ENCODE measurements around the gene ADAMTS1.

The ADAMTS1 gene

DNA sequence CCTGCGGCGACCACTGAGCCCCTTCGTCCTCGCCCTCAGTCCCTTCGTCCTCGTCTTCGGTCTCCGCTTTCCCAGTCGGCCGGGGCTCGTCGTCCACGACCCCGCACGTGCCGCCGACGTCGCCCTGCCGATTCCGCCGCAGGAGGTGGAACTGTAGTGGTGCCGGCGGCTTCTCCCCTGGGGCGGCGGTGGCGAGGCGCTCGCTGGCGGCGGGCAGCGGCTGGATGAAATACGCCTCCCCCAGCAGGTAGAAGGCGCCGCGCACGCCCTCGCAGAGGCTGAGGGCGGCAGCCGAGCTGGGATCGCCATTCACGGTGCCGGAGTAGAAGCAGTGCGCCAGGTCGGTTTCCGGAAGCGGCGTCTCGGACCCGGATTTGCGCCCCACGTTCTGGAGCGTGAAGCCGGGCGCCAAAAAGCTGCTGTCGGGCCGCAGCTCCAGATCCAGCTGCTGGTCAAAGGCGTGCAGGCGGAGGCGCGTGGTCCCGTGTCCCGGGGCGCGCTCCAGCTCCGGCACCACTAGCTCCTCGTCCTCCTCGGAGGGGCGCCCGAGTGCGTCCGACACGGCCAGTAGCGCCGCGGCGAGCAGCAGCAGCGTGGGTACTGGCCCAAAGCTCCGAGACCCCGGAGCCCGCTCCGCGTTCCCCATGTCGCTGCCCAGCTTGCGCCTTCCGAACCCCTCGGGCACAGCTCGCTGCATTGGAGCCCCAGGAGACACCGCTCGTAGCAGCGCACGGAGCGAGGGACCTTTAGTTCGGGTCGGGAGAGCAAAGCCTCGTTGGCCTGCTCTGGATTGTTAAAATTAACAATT, 747 bp downstream of the ADAMTS1 start:
- no peak for DNase-seq

DNA sequence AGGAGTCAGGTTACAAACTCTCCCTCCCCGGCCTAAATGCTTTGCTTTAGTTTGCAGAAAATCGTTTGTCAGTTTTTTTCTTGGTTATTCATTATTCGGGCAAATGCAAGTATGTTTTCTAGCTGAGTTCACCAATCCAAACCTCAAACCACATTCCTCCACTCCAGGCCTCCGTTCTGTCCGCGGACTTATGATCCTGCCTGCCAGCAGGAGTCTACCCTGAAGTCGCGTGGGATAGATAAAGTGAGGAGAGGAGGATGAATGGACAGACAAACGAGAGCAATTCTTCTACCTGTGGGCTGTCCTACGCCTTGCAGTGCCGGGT, 1.3 kb downstream of the ADAMTS1 start:
- no peak for DNase-seq

DNA sequence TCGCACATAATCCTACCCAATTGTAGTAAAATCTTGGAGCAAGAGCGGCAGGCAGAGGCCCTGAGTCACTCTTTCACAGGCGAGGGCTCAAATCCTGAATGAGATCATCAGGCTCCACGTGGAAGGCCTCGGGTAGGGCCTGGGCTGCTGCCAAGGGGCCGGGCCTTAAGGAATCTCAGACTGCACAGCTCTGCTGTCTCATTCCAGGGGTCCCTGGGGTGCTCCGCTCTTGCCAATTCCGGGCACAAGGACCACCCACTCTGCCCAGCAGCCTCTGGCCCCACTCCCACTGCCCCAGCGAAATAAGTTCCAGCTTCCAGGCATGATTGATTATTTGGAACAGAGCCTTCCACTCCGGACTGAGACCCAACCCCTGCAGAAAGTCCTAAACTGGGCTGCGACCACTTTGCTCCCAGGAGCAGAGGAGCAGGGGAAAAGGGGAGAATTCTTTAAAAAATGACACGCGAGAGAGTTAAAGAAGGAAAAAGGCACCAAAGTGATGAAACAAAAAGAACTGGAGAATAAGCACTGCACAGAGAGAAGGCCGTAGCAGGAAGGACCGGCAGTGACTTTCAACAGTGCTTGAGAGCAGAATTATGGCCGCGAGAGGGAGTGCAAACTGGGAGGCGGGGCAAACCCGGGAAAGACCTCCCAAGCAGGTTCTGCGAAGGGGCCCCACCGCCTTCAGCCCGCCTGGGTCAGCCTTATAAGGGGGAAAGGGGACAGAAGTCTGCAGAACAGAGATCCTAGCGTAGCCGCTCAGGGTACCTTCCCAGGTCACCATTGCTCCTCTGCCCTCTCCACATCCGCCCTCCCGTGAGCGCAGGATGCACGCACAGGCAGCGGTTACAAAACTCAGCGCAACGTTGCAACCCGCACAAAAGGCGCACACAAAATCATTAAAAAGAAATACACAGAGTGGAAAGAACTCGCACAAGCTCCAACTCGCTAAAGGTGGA, 2.0 kb downstream of the ADAMTS1 start:
- no peak for DNase-seq

DNA sequence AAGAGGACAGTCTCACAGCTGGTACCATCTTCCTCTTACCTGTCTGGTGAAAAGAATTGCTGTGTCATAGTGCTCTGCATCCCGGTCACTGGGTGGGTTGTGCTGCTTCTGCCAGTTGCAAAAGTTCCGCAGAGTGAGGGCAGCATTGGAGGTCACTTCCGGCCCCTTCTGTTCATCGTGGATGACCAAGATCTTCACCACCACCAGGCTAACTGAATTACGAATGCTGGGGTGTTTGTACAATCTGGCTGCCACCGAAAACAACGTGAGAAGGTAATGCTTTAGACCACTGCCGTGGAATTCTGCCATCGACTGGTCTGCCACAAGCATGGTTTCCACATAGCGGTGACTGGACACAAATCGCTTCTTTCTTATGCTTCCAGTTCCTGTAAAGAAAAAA, 2.9 kb downstream of the ADAMTS1 start:
- DNase-seq = no peak

DNA sequence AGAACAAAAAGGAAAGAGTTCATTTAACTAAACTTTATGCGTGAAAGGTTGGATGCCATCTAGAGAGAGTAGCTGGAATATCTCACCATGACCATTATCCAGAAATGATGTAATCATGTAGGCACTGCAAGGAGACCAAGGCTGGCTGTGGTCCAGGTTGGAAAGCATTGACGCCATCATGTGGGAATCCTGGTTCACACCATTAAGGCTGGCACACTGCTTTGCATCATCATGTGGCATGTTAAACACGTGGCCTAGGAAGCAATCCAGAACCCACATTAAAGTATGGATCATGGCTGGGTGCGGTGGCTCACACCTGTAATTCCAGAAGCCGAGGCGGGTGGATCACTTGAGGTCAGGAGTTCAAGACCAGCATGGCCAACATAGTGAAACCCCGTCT, 4.3 kb downstream of the ADAMTS1 start:
- no peak for DNase-seq

DNA sequence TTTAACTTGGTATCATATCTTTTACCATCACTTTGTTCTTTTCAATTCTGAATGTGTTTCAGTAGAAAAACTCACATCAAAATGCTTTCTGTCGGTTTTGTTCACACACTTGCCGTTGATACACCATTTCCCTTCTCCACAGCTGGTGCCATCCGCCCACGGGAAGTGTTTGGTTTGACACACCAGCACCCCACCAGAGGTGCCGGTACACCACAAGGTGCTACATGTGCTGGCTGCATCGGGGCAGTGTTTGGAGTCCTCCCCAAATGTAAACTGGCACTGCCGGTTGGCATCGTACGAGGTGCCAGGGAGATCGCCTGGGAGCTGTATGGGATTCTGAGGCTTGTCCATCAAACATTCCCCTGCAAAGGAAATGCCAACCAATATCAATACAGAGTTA, 5.0 kb downstream of the ADAMTS1 start:
- DNase-seq = no peak

DNA sequence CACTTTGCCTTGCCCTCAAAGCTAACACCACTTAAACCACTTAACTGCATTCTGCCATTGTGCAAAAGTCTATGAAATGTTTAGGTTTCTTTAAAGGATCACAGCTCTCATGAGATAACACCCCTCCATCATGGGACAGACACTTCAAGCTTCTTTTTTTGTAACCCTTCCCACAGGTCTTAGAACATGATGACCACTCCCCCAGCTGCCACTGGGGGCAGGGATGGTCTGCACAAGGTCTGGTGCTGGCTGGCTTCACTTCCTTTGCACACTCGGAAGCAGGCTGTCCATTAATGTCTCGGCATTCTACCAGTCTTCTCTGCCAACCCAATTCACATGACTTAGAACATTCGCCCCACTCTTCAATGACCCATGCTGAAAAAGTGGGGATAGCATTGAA, 7.7 kb downstream of the ADAMTS1 start:
- no peak for DNase-seq

DNA sequence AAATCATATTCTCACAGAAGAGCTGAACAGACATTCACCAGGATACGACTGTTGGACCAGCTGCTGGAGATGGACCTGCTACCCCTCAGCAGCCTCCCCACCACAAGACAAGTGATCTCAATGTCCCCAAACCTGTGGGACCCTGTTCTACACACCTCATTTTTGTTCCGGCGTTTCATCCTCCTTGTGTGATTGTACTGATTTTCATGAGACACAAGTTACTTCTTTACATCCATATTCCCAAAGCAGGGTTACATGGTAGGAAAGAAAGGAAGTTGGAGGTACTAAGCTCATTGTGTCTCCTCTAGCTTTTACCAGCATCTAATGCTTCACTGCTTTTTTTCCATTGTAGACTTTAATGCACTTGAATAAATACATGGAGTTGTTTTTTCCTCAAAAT, 8.7 kb downstream of the ADAMTS1 start:
- DNase-seq = no peak

DNA sequence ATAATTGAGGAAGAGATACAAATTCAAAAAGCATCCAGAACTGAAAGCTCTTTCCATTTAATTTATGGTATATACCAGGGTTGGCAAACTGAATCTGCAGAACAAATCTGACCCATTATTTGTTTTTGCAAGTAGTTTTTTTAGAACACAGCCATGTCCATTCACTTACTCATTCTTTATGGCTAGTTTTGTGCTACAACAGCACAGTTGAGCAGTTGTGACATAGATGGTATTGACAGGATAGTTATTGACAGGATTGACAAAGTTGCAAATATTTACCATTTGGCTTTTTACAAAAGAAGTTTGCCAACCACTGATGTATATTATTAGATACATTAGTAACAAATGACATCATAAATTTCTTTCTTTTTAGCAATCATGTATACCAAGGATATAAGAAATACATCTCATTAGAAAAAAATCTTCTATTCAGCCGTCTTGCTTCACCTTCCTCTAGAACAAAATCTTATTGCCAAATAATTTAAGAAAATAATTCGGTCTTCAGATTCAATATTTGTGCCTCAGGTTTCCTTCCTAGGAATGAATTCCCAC, 9.4 kb downstream of the ADAMTS1 start:
- no peak for DNase-seq

DNA sequence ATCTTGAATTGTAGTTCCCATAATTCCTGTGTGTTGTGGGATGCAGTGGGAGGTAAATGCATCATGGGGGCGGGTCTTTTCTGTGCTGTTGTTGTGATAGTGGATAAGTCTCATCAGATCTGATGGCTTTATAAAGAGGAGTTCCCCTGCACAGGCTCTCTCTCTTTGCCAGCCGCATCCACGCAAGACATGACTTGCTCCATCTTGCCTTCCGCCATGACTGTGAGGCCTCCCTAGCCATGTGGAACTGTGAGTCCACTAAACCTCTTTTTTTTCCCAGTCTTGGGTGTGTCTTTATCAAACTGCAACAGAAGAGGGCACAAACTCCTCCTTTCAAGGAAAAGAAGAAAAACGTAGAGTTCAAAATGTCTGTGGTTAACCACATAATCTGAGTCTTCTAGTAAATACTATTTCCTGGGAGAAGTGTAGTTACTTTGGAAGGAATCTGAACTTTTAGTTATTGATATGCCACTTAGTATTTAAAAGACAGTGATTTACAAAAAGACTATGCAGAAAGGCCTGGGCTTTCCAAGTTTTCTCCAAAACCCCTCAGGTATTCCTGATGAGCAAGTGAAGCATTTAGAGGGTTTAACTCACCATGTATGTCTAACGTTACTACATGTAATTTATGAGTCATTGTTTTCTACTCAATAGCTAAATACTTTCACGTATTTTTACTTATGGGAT, 10.0 kb downstream of the ADAMTS1 start:
- DNase-seq = no peak

DNA sequence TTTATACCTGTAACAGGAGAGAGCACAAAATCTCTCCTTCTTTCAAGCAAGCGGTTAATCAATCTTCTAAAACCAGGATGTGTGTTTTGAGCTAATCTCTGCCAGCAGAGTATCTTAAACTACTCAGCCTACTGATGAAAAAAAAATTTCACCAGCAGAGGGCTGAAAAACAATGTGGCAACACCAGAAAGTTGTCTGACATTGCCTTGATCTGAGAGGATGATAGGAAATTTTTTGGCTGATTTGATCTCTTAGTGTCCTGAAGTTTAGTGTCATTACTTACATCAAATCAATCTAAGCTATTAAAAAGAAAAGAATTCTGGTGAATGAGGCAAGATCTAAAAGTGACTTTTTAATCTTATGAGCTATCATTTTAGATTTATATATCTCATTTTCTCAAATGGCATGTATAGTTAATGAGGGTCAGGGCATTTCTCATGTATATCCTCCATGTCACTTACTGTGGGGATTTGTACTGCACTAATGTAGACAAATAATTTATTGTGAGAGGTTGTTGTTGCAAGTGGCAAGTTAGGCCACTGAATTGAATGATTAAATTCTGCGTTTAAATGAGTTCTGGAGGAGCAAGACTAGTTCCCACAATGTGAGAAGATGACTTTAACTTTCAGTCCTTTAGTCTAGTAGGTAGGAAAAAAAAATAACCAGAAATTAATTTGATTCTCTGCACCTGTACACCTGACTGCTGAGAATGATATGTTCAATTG, 10.9 kb downstream of the ADAMTS1 start:
- no peak for DNase-seq

DNA sequence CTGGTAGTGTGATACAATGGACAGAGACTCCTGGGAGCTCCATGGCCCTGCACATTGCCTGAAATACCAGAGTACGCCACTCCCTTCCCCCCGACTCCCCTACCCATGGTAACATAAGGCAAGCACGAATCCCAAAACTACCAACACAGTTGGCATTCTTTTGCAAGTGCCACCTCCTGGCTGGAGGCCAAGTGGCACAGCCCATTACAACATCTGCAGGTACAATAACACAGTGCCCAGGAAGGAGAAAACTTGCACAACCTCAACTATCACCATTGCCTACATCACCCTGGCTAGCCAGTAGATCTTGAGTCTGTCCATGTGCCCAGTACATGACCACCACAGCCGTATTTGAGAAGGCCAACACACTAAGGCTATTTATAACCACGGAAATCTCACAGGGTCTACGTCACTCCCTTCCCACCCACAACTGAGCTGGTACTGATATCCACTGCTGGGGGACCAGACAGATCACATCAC, 11.7 kb downstream of the ADAMTS1 start:
- no peak for DNase-seq

DNA sequence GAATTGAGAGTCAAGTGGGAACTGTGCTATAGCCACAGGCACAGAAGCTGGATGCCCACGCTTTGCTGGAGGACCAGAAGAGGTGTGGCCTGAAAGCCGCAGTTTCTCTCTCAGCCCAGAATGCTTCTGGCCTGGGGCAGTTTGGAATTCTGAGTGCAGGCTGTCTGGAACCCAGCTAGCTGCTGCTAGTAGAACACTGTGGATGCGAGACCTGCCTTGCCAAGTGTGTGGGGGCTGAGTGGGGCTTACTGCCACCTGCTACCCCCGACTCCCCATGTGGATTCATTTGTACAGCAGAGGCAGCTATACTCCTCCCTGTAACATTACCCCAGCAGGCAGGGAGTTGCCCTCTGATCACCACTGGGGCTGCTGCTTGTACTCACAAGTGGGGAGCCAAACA, 12.2 kb downstream of the ADAMTS1 start:
- DNase-seq = no peak

DNA sequence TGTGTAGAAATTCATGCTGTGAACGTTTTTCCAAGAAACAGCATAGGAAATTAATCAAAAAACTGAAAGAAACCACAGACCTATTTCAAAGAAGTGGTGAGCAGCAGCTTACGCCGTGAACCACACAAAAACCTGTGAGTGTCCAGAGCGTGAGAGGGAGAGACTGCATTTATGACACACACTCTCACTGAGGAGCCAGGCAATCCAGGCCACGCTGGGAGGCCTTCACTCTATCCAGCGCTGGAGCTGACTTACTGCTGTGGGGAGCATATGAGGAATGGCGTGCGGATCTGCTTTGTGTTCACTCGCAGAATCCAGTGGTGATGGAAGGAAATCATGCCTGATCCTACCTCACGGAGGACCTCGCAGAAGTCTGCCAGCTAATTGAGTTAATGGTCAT, 12.7 kb downstream of the ADAMTS1 start:
- DNase-seq = no peak

DNA sequence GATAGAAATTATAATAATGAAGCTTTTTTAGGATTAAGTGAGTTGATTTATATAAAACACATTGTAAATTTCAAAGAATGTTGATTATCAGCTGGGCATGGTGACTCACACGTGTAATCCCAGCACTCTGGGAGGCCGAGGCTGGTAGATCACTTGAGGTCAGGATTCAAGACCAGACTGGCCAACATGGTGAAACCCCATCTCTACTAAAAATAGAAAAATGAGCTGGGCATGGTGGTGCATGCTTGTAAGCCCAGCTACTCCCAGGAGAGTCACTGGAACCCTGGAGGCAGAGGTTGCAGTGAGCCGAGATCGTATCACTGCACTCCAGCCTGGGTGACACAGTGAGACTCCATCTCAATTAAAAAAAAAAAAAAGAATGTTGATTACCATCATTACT, 18.4 kb downstream of the ADAMTS1 start:
- DNase-seq = no peak

DNA sequence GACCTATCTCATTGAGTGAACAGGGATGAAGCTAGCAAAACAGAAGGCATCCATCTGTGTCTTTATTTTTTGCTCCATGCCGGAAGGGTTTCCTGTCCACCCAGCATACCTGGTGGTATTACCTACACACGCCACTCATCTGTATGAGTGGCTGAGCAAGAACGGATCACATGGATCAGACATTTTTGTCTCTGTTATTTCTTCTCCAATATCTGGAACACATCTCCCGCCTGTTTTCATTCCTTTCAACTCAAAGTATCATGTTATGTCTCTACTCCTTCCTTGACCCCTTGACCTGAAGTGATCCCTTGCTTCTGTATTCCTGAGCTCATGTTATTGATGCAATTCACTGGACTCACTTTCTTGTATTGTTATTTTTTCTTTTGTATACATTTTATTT, 24.7 kb downstream of the ADAMTS1 start:
- no peak for DNase-seq

DNA sequence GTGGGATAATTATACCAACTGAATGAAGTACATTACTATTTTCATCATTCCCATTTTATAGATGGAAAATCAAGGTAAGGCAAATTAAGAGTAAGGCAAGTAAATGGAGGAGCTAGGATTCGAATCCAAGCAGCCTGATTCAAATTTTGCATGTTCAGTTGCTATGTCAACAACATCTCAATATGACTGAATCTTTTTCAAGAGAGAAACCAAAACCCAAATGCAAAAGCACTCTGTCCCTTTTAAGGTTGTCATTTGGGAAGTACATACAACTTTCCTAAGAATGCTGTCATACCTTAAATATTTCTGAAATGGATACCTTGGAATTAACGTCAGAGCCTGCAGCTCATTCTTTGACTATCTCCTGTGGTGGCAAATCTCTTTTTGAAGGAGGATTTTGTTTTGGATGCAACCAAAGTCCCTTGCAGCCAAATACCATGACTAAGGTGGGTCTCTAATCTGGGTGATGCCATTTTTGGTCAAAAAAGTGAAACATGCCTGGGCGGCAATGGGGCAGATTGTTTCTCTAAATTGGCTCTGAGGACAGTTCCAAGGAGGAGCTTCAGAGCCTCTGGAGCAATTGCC, 25.4 kb downstream of the ADAMTS1 start:
- DNase-seq = no peak

DNA sequence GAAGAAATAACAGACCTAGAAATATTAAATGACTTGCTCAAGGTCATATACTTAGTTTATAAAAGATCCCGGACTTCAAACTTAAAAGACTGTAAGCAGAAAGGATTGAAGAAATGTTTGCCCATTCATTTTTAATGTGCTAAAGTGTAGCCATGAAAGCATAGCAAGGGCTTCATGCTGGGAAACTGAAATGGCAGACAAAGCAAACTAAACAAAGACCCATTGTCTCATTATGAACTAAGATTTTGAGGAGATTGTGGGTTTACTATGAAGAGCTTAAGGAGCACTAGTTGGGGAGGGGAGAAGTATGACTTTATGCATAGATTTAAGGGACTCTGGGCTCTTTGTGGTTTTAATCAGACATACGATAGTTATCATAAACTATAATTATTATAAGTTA, 26.3 kb downstream of the ADAMTS1 start:
- no peak for DNase-seq

DNA sequence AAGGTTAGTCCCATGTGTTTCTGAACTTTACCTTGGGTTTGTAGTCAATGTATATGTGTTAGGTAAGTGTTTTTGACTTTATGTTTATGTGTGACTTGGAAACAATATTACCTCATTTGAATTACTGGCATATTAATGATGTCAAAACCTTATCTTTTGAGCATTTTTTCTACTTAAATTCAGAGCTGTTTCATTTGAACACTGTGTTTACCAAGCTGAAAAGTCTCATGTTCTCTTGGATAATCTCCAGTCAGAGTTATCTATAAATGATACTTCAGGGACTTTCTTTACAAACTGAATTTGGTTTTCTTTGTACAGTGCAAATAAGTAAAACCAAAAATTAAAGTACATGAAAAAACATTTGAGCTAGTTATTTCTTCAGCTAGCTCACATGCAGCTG, 30.0 kb downstream of the ADAMTS1 start:
- DNase-seq = no peak

DNA sequence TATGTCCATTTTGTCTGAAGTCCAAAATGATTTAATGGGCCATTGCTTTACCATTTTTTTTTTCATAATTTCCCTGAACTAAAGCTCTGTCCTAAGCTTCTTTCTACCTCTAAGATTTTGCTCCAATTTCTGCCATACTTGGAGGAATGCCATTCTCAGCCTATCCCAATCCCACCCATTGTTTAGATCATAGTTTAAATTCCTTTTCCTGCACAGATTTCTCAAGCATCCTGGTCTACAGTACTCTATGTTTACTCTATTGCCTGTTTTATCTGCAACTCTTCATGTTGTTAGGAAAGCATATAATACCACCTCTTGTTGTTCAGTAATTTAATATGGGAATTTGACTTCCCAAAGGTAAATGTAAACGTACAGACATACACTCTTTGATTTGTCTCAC, 30.8 kb downstream of the ADAMTS1 start:
- no peak for DNase-seq

DNA sequence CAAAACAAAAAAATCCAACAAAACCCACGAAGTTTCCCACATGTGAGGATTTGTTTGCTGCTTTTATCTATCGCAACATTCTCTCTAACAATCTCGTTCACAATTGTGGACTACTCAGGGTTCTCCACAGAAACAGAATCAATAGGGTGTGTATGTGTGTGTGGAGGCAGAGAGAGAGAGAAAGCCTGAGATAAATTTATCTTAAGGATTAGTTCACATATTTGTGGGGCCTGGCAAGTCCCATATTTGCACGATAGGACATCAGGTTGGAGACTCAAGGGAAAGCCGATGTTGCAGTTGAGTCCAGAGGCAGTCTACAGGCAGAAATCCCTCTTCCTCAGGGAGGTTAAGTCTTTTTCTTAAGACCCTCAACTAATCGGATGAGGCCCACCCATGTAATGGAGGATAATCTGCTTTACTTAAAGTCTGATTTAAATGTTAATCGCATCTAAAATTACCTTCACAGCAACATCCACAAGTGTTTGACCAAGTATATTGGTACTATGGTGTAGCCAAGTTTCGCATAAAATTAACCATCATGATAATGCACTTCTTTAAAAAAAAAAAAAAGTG, 31.7 kb downstream of the ADAMTS1 start:
- no peak for DNase-seq

DNA sequence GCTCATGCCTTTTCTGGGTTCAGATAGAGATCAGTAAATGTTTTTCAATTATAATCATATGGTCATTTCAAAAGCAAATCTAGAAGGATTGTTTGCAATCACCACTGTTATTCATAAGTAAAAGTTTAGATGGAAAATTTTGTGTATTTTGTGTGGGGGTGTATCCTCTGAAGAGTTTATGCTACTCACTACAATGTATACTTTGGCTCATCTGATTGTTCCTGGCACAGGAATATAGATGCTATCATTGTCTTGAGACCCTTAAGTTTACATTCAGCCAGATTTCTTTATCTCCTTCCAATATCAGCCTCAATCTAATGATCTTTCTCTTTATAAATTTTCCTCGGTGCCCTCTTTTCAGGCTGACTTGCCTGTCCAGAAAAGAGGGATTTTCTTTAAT, 33.0 kb downstream of the ADAMTS1 start:
- no peak for DNase-seq

Data from bone marrow (tissue), 2 donors.